Adipocyte (in vitro differentiated cells): ENCODE data around the gene CENPP.

ENCODE experiments used
- DNase-seq: peaks from one replicate; pipeline ENCODE4 v3.0.0-alpha.2; 2015; ENCODE audit warnings: low read depth
- H3K27me3 ChIP-seq: replicated peaks from 2 replicates; pipeline ENCODE4 v1.7.0; 2013; ENCODE audit warnings: mild to moderate bottlenecking, low read length, moderate library complexity; ENCODE audit not compliant: control insufficient read depth, insufficient read depth
- H3K36me3 ChIP-seq: 2 replicates; pipeline ENCODE4 v1.7.0; 2013; ENCODE audit warnings: low read length, mild to moderate bottlenecking, moderate library complexity; ENCODE audit not compliant: control insufficient read depth, insufficient read depth, severe bottlenecking
- H3K4me1 ChIP-seq: 2 replicates; pipeline ENCODE4 v1.7.0; 2013; ENCODE audit warnings: mild to moderate bottlenecking, low read length, moderate library complexity; ENCODE audit not compliant: control insufficient read depth, insufficient read depth
- H3K4me3 ChIP-seq: 2 replicates; pipeline ENCODE4 v1.7.0; 2013; ENCODE audit warnings: mild to moderate bottlenecking, low read length, moderate library complexity
- H3K9ac ChIP-seq: 2 replicates; pipeline ENCODE4 v1.7.0; 2013; ENCODE audit warnings: mild to moderate bottlenecking, low read length, moderate library complexity
- H3K9me3 ChIP-seq: 2 replicates; pipeline ENCODE4 v1.7.0; 2013; ENCODE audit warnings: mild to moderate bottlenecking, low read length, moderate library complexity; ENCODE audit not compliant: control insufficient read depth

The CENPP gene

GRCh38 chr9:92482805-92483204 lies 157.1 kb downstream of the CENPP start:
- Histone ChIP-seq H3K4me1 (peaks cover 47% of the 10 kb centered on the region), H3K36me3 (no peaks in the 10 kb centered on the region), H3K9me3 (no peaks in the 10 kb centered on the region), H3K27me3 (no peaks in the 10 kb centered on the region), H3K4me3 (no peak overlapping the region), H3K9ac (no peak overlapping the region)
- DNase-seq = no peak

- Histone ChIP-seq H3K27me3 (no peaks in the 10 kb centered on the region), H3K4me3 (peak overlapping the region; percentile 39), H3K9me3 (no peaks in the 10 kb centered on the region), H3K9ac (peak overlapping the region; percentile 59), H3K4me1 (peaks cover 52% of the 10 kb centered on the region), H3K36me3 (no peaks in the 10 kb centered on the region)
- DNase-seq = peak; percentile 69
These were observed 158.1 kb downstream of the CENPP start for GRCh38 chr9:92483627-92484545.

GRCh38 chr9:92484563-92484962 lies 158.8 kb downstream of the CENPP start:
- DNase-seq = no peak
- Histone ChIP-seq H3K4me1 (peaks cover 59% of the 10 kb centered on the region), H3K27me3 (no peaks in the 10 kb centered on the region), H3K4me3 (no peak overlapping the region), H3K9me3 (no peaks in the 10 kb centered on the region), H3K9ac (no peak overlapping the region), H3K36me3 (no peaks in the 10 kb centered on the region)

GRCh38 chr9:92486371-92486770 lies 160.6 kb downstream of the CENPP start:
- Histone ChIP-seq H3K36me3 (no peaks in the 10 kb centered on the region), H3K4me3 (no peak overlapping the region), H3K27me3 (no peaks in the 10 kb centered on the region), H3K9ac (no peak overlapping the region), H3K4me1 (peaks cover 45% of the 10 kb centered on the region), H3K9me3 (no peaks in the 10 kb centered on the region)
- no peak for DNase-seq

- Histone ChIP-seq H3K4me3 (no peak overlapping the region), H3K9me3 (no peaks in the 10 kb centered on the region), H3K9ac (peak overlapping the region; percentile 9), H3K27me3 (no peaks in the 10 kb centered on the region), H3K36me3 (peaks cover 2% of the 10 kb centered on the region), H3K4me1 (peaks cover 21% of the 10 kb centered on the region)
- peak; percentile 63 for DNase-seq
These were observed 163.2 kb downstream of the CENPP start for GRCh38 chr9:92488681-92489550.

- H3K36me3 ChIP-seq = peaks cover 9% of the 10 kb centered on the region
- H3K4me1 ChIP-seq = peaks cover 28% of the 10 kb centered on the region
- H3K9ac ChIP-seq = no peak overlapping the region
- H3K9me3 ChIP-seq = no peaks in the 10 kb centered on the region
- H3K27me3 ChIP-seq = no peaks in the 10 kb centered on the region
- H3K4me3 ChIP-seq = no peak overlapping the region
- DNase-seq = no peak
These were observed 167.1 kb downstream of the CENPP start for GRCh38 chr9:92492781-92493401.

- no peaks in the 10 kb centered on the region for H3K27me3 ChIP-seq
- no peak overlapping the region for H3K4me3 ChIP-seq
- no peaks in the 10 kb centered on the region for H3K9me3 ChIP-seq
- H3K9ac ChIP-seq = no peak overlapping the region
- peaks cover 24% of the 10 kb centered on the region for H3K4me1 ChIP-seq
- no peak for DNase-seq
- peaks cover 9% of the 10 kb centered on the region for H3K36me3 ChIP-seq
These were observed 168.1 kb downstream of the CENPP start for GRCh38 chr9:92493749-92494387.

- DNase-seq = no peak
- no peak overlapping the region for H3K9ac ChIP-seq
- H3K9me3 ChIP-seq = no peaks in the 10 kb centered on the region
- peaks cover 9% of the 10 kb centered on the region for H3K36me3 ChIP-seq
- no peak overlapping the region for H3K4me3 ChIP-seq
- H3K27me3 ChIP-seq = no peaks in the 10 kb centered on the region
- H3K4me1 ChIP-seq = peaks cover 25% of the 10 kb centered on the region
These were observed 169.1 kb downstream of the CENPP start for GRCh38 chr9:92494856-92495255.

GRCh38 chr9:92496396-92497176 lies 170.8 kb downstream of the CENPP start:
- Histone ChIP-seq H3K9ac (peak overlapping the region; percentile 17), H3K36me3 (peaks cover 9% of the 10 kb centered on the region), H3K4me3 (peak overlapping the region; percentile 20), H3K27me3 (no peaks in the 10 kb centered on the region), H3K4me1 (peaks cover 31% of the 10 kb centered on the region), H3K9me3 (no peaks in the 10 kb centered on the region)
- peak; percentile 64 for DNase-seq

GRCh38 chr9:92499701-92500100 lies 173.9 kb downstream of the CENPP start:
- Histone ChIP-seq H3K36me3 (peaks cover 3% of the 10 kb centered on the region), H3K4me1 (peaks cover 62% of the 10 kb centered on the region), H3K27me3 (no peaks in the 10 kb centered on the region), H3K9ac (no peak overlapping the region), H3K4me3 (no peak overlapping the region), H3K9me3 (no peaks in the 10 kb centered on the region)
- DNase-seq = no peak
